ENCODE results near the gene PPP1R17.

The PPP1R17 gene

GRCh38 chr7:31699050-31699449 is 12.0 kb downstream of the PPP1R17 start:
- no peak for DNase-seq (ENCODE audit: low spot score)

GRCh38 chr7:31702354-31702753 is 15.3 kb downstream of the PPP1R17 start:
- DNase-seq (ENCODE audit: low spot score), result no peak

GRCh38 chr7:31705377-31705776 is 18.4 kb downstream of the PPP1R17 start:
- no peak for DNase-seq (ENCODE audit: low spot score)

- DNase-seq (ENCODE audit: low spot score), result no peak
Measured at GRCh38 chr7:31707089-31707488, 20.1 kb downstream of the PPP1R17 start.

- DNase-seq (ENCODE audit: low spot score), result no peak
Measured at GRCh38 chr7:31710171-31710570, 23.2 kb downstream of the PPP1R17 start.

GRCh38 chr7:31716355-31716754 is 29.3 kb downstream of the PPP1R17 start:
- DNase-seq (ENCODE audit: low spot score), result no peak

GRCh38 chr7:31720366-31720765 is 33.4 kb downstream of the PPP1R17 start:
- DNase-seq (ENCODE audit: low spot score), result no peak

GRCh38 chr7:31724696-31725095 is 37.7 kb downstream of the PPP1R17 start:
- no peak for DNase-seq (ENCODE audit: low spot score)

GRCh38 chr7:31729195-31729804 is 42.3 kb downstream of the PPP1R17 start:
- DNase-seq (ENCODE audit: low spot score), result no peak

- no peak for DNase-seq (ENCODE audit: low spot score)
Measured at GRCh38 chr7:31734456-31734855, 47.4 kb downstream of the PPP1R17 start.

- peak; percentile 12 for DNase-seq (ENCODE audit: low spot score)
Measured at GRCh38 chr7:31735991-31736982, 49.3 kb downstream of the PPP1R17 start.

GRCh38 chr7:31741852-31742251 is 54.8 kb downstream of the PPP1R17 start:
- DNase-seq (ENCODE audit: low spot score), result no peak

- peak; percentile 31 for DNase-seq (ENCODE audit: low spot score)
Measured at GRCh38 chr7:31744294-31744874, 57.4 kb downstream of the PPP1R17 start.

- no peak for DNase-seq (ENCODE audit: low spot score)
Measured at GRCh38 chr7:31747553-31747952, 60.5 kb downstream of the PPP1R17 start.

- no peak for DNase-seq (ENCODE audit: low spot score)
Measured at GRCh38 chr7:31748084-31748483, 61.1 kb downstream of the PPP1R17 start.

GRCh38 chr7:31751726-31752125 is 64.7 kb downstream of the PPP1R17 start:
- DNase-seq (ENCODE audit: low spot score), result no peak

Data from hematopoietic multipotent progenitor cell treated with erythropoietin and hydrocortisone succinate and interleukin-3 and kit ligand, for 17 days (in vitro differentiated cells).